Activated CD4-positive, CD25-positive, alpha-beta regulatory T cell treated with anti-CD3 and anti-CD28 coated beads, Interleukin-2, amount 50 U/mL, for 72 hours (primary cell): ENCODE data around the gene ZNF653.

Experiments
- DNase-seq: peaks from one replicate; pipeline ENCODE4 v3.0.0; 2021

ZNF653 gene

DNA sequence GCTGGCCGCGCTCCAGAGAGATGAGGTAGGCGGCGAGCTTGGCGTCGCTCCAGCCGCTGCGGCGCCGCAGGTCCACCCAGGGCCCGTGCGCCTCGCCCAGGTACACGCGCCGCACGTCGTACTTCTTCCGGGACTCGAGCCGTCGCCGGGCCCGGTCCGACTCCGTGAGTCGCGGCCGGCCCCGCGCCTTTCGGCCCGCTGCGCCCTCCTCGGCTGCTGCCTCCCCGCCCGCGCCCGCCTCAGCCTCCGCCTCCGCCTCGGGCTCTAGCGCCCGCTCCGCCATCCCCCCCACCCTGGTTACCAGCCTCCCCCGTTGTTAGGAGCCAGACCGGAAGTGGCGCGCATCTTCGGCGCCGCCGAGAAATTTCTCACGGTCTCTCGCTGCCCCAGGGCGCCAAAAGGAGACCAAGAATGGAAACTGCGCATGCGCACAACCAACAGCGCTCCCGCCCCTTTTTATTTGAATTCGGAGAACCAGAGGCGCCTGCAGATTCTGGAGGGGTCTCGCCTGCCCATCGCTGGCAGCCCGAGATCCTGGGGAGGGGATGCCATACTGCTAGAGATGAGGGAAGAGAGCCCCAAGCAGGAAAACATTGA is at the start of gene ZNF653:
Gene ZNF653, minus strand, starts transcription at position 336 of the 597 bp plus-strand sequence. Its CDS starts 53 bp downstream, at position 283.
- peak; percentile 94 for DNase-seq

DNA sequence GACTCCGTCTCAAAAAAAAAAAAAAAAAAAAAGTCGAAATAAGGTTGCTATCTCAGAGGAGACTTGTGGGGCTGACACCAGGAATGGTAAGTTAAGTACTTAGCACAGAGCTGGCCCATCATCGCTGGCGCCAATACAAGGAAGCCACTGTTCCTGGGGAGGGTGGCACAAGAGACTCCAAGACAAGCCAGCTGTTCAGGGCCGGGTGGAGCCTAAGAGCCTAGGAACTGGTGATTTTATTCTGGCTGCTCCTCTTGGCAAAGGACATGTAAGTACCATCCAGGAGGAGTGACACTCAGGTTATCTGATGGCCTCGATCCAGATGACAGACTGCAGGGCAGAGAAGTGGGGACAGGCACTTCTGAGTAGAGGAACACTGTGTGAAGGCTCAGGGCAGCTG is 49.6 kb upstream of the ZNF653 start:
- no peak for DNase-seq

GRCh38 chr19:11554160-11554559 is 48.5 kb upstream of the ZNF653 start:
- DNase-seq = no peak

DNA sequence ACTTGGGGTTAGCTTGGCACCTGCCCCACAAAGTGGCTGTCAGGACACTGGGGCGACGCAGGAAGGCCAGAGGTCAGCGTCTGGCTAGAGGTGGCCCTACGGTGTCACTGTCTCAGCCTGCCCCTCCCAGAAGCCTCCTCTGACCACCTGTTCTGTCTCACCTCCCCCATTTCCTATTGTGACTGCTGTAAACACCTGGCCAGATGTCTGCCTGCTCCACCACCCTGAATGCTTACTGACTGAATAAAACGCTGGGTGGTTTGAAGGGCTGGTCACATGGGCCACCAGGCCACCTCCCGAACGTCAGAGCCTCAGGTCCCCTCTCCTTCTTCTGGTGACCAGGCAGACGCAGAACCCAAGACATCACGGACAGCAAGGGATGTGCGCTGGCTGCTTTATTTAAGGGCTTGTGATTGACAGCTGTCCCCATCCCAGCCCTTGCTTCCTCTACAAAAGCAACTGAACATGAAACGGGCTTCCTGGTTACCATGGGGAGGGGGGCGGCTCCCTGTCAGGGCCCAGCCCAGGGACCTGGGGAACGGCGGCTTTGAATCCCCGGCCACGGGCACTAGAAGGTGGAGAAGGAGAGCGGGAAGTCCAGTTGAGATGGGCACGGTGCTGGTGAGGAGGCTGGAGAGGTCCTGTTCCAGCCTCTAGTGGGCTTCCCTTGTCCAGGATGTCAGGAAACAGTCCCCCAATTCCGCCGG is 47.2 kb upstream of the ZNF653 start:
- DNase-seq = no peak

- DNase-seq = no peak
These were observed 46.1 kb upstream of the ZNF653 start for GRCh38 chr19:11551603-11552235.

- no peak for DNase-seq
These were observed 44.6 kb upstream of the ZNF653 start for GRCh38 chr19:11550265-11550664.

- no peak for DNase-seq
These were observed 43.8 kb upstream of the ZNF653 start for GRCh38 chr19:11549386-11549953.

DNA sequence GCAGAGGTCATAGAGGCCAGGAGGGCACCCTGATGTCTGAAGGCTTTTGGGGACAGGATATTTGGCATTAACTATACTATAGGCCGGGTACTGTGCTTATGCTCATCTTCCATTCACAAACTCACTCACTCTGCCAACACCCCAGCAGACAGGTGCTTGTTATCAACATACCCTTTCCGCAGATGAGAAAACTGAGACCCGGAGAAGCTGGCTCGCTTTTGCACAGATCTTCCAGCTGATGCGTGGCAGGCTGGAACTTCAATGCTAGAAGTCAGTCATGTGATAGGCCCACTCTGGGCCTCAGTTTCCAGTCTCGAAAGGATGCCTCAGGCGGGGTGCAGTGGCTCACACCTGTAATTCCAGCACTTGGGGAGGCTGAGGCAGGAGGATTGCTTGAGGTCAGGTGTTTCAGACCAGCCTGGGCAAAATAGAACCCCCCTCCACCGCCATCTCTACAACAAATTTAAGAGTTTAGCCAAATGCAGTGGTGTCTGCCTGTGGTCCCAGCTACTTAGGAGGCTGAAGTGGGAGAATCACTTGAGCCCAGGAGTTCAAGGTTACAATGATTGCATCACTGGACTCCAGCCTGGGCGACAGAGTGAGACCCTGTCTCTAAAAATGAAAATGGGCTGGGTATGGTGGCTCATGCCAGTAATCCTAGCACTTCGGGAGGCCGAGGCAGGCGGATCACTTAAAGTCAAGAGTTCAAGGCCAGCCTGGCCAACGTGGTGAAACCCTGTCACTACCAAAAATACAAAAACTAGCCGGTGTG is 42.5 kb upstream of the ZNF653 start:
- no peak for DNase-seq

DNA sequence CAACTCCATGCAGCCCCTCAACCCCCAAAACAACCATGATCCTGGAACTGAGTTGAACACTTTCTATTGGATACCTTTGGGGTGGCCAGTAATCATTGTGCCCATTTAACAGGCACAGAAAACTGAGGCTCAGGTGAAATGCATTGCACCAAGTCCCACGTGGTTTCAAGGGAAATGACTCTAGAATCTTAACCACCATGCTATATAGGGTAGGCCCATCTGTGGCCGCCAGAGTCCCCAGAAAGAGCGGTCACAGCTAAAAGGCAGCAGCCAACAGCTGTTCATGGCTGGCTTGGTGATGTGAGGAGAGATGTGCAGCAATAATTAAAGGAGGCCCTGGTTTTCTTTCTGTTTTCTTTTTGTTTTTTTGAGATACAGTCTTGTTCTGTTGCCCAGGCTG is 35.6 kb upstream of the ZNF653 start:
- no peak for DNase-seq

DNA sequence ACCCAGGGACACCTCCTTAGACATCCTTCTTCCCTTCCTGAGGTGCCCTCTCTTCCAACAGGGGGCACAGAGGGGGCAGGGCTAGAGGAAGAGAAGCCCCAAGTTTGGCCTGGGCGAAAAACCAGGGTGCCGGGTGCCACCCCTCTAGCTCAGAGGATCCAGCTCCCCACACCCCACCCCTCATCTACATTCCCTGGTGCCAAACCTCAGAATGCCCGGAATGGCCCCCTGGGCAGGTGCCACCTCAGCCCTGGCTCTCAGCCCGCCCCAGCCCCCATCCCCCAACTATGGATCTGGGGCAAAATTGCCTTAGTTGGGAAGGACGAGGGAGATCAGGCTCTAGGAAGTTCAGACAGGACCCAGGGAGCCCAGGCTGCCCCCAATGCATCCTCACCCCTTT is 35.0 kb upstream of the ZNF653 start:
- no peak for DNase-seq

DNA sequence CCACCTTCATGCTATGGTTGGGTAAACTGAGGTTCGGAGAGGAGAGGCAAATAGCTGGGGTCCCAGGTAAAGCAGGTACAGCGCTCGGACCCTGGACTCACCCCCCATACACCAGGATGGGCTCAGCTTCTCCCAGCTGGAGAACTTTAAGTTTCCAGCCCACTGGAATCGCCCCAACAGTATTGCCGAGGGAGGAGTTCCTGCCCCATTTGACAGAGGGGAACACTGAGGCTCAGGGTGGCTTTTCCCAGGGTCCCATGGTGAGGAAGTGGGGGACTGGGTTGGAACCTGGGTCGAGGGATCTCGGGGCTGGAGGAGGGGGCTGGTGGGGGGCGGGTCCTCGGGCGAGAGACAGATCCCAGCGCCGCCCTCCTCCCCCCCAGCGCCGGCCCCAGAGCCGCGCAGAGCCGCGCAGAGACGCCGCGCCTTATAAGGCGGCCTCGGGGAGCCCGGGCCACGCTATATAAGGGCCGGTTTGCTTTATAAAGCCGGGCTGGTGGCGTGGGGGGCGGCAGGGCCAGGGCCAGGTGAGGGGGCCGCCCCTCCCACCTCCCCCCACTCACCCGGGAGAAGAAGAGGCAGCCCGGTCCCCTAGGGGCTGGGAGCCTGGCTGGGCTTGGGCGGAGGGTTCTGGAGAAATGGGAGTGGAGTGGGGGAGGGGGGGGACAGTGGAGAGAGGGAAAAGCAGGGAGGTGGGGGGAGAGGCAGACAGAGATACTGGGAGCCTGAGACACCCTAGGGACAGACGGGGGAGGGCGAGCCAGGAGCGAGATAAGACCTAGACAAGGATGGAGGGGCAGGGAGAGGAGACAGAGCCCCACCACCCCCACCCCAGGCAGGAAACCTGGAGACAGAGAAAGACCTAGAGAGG is 34.1 kb upstream of the ZNF653 start:
- DNase-seq = no peak

GRCh38 chr19:11538232-11539036 is 32.8 kb upstream of the ZNF653 start, which contains the start of gene CNN1:
Gene CNN1, plus strand, starts transcription at chr19:11538851. Its CDS starts 77 bp downstream, at chr19:11538928.
- DNase-seq = no peak

DNA sequence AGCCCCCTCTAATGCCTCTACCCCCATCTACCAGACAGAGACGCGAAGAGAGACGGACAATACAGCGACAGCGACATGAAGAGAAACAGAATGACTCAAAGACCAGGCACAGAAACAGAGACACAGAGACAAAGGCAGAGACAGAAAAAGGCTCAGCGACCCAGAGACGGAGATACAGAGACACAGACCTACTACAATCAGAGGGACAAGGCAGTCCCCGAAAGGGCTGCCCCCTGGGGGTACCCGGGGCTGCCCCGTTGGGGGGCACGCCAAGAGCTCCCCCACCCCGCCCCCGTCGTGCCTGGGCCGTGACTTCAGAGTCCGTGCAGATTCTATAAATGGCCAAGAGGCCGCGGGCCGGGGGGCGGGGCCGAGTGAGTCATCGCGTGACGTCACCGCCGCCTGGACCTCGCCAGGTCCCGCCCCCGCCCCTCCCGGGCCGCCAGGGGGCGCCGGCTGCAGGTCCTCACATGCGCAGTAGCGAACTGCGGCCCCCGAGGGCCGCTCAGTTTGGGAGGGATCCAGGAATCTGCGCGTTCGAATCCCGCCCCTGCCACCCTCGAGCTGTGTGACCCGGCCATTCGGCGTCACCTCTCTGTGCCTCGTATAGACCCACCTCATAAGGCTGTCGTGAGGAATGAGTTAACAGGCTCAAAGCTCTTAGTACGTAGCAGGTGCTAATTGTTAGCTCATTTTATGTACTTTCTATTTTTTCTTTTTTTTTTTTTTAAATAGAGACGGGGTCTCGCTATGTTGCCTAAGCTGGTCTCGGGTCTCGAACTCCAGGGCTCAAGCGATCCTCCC is 30.4 kb upstream of the ZNF653 start:
- peak; percentile 95 for DNase-seq

DNA sequence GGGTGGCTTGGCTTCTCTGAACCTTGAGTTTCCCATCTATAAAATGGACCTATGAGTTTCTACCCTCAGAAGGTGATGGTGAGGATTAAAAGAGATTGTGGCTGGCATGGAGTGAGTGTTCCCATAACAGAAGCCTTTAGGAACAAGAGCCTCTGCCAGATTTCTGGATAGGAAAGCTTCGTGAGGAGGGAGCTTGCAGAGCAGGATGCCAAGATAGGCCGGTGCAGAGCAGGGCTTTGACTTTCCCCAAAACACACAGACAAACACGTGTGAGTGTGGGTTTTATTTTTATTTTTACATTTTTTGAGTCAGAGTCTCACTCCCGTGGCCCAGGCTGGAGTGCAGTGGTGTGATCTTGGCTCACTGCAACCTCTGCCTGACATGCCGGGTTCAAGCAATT is 29.3 kb upstream of the ZNF653 start:
- no peak for DNase-seq

DNA sequence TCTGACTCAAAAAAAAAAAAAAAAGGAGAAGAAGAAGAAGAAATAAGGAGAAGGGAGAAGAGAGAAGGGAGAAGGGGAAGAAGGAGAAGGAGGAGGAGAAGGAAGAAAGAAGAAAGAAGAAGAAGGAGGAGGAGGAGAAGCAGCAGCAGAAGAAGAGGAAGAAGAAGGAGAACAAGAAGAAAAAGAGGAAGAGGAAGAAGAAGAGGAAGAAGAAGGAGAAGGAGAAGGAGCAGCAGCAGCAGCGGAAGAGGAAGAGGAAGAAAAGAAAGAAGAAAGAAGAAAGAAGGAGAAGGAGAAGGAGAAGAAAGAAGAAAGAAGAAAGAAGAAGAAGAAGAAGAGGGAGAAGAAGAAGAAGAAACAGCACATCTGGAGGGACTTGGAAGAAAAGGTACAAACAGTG is 28.9 kb upstream of the ZNF653 start:
- no peak for DNase-seq

DNA sequence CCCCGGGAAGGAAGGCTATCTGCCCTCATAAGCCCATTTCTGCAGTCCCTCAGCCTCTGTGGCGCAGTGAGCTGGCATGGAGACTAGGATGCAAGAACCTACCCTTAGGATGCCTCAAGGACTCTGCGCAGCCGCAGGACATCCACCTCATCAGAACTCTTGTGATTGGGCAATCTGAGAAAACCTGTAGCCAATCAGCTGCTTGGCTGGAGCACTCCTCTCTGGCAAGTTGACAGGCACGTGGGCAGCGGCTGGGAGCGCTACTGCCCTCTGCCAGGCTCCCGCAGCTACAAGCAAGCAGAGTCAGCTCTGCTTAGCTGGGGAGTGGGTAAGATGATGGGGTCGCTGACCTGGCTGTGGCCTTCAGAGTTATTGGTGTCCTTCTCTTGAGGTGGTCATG is 24.8 kb upstream of the ZNF653 start:
- DNase-seq = peak; percentile 38

GRCh38 chr19:11528551-11529341 is 23.1 kb upstream of the ZNF653 start, which contains the start of gene ECSIT:
Gene ECSIT, minus strand, starts transcription at chr19:11529134. Its CDS starts 9,964 bp downstream, at chr19:11519170.
- DNase-seq = peak; percentile 90

GRCh38 chr19:11519138-11519537 is 13.5 kb upstream of the ZNF653 start:
- no peak for DNase-seq

- no peak for DNase-seq
These were observed 8.3 kb upstream of the ZNF653 start for GRCh38 chr19:11513946-11514345.
